GM12892 (cell line): Measurements from ENCODE around the gene LIM2.

ENCODE experiments used
- POLR2A ChIP-seq: IDR thresholded peaks from 2 replicates; pipeline ENCODE4 v1.6.1; 2011; ENCODE audit warnings: low read depth, low read length, control low read depth
- POLR2AphosphoS5 ChIP-seq: IDR thresholded peaks from 2 replicates; pipeline ENCODE4 v1.6.1; 2011; ENCODE audit warnings: low read depth, low read length, control low read depth

DNA sequence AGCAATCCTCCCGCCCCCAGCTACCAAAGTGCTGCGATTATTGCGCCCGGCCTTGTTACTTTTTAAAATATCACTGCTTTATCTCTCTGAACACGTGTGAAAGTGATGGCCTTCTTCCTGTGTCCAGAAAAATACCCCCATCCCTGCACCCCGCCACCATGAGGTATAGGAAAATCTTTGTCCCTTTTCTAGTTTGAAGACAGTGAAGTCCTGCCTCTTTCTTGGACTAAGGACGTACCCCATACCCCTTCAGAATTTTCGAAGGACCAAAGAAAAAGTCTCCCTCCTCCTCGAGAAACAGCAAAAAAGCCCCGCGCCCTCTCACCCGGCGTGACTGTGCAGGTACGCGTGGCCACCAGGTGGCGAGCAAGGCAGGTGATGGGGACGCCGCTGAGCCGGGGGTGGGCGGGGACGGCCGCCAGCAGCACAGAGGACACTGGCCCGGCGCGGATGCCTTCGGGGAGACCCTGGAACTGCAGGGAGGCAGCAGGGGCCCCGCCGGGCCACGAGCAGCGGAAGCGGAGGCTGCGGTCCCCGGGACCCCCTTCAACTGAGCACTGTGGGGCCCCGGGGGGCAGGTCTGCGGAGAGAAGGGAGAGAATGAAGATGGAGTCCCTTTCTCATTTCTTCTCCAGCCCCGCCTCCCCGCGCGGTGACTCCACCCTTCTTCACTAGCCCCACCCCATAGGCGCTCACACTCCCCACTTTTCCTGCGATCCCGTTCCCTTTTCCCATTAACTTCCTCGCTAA lies 49.0 kb downstream of the LIM2 start:
- TF ChIP-seq POLR2AphosphoS5 (no peak), POLR2A (no peak)
